ENCODE data around the gene CARHSP1.

DNA sequence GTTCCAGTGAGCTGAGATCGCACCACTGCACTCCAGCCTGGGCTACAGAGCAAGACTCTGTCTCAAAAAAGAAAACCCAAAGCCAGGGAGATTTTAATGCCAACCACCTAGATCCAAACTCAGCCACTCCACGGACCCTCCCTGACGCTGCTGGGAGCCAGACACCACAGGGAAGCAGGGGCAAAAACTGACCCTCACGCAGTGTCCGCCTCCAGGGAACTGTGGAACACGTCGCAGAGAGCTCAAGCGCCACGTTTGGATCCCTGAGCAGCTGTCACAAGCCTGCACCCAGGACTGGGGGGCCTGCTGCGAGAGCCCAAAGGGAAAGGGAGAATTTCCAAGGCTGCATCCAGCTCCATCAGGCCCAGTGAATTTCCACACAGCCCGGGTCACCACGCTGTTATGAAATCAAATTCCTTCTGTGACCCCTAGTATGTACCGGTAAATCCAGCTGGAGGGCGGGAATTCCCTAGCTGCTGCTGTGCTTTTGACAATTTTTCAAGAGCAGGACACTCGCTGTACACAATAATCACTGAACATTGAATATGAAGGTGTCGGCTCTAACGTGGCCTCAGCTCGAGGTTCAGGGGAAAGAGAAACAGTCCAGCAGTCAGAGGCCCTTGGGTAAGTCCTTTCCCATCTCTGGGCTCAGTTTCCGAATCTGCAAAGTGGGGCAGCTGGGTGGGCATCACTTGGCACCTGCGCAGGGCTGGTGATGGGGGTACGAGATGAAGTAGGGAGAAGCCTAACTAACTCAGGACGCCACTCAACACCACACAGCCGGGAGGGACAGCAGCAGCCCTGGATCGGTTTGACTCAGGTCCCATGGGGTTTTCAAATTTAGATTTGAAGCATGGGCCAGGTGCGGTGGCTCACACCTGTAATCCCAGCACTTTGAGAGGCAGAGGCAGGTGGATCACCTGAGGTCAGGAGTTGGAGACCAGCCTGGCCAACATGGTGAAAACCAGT is 8.6 kb downstream of the CARHSP1 start:
- TF ChIP-seq CTCF (IDR thresholded peaks at IDR 0.05; ENCODE audit: insufficient read depth, low read depth, low read length) (no peak), EZH2 (IDR thresholded peaks at IDR 0.05; ENCODE audit: insufficient read depth, low read length) (no peak)
